ENCODE data around the gene IFT20. TPM values are rescaled to one million over a fixed set of nuclear protein-coding genes. Genes with fewer than 3 reads are reported as not detected.

IFT20 gene
- total RNA-seq, 1 experiment from 2014 or later: 21.0 TPM

DNA sequence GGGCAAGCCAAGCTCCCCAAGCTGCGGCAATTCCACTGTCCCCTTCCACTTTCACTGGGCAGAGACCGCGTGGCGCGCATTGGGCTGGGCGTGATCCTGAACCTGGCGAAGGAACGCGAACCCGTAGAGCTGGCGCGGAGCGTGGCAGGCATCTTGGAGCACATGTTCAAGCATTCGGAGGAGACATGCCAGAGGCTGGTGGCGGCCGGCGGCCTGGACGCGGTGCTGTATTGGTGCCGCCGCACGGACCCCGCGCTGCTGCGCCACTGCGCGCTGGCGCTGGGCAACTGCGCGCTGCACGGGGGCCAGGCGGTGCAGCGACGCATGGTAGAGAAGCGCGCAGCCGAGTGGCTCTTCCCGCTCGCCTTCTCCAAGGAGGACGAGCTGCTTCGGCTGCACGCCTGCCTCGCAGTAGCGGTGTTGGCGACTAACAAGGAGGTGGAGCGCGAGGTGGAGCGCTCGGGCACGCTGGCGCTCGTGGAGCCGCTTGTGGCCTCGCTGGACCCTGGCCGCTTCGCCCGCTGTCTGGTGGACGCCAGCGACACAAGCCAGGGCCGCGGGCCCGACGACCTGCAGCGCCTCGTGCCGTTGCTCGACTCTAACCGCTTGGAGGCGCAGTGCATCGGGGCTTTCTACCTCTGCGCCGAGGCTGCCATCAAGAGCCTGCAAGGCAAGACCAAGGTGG lies 46.0 kb upstream of the IFT20 start:
- peaks cover 4 to 10% of the 10 kb centered on the region in 2 experiments; a peak in 3 of 4 replicates for H3K4me1 Mint-ChIP-seq
- no peaks in the 10 kb centered on the region for H3K4me1 ChIP-seq (ENCODE audit: insufficient read depth, low read length)
- no peak overlapping the region for H3K23ac ChIP-seq (ENCODE audit: insufficient read length, low read depth, low read length)
- H3K4me3 Mint-ChIP-seq: peak overlapping the region in 1 of 2 experiments; percentile 41; a peak in 2 of 5 replicates
- no peak overlapping the region for H3K27ac Mint-ChIP-seq
- H3K79me1 ChIP-seq (ENCODE audit: insufficient read depth, low read depth, low read length, poor library complexity, severe bottlenecking): no peaks in the 10 kb centered on the region
- H3K23me2 ChIP-seq (ENCODE audit: insufficient read length, low read depth, low read length, poor library complexity, severe bottlenecking): peaks cover 12% of the 10 kb centered on the region
- no peak overlapping the region for H2AFZ ChIP-seq (ENCODE audit: low read length)
- H3K9me3 ChIP-seq (ENCODE audit: control insufficient read depth, low read depth, low read length): no peaks in the 10 kb centered on the region
- no peak overlapping the region for H2BK15ac ChIP-seq (ENCODE audit: low read depth, low read length)
- H3K18ac ChIP-seq (ENCODE audit: insufficient read length, low read depth, low read length): no peak overlapping the region
- no peak overlapping the region for H4K5ac ChIP-seq (ENCODE audit: insufficient read length, low read depth, low read length)
- no peak overlapping the region for H3K14ac ChIP-seq (ENCODE audit: insufficient read depth, low read length)
- no peak overlapping the region for H2AK5ac ChIP-seq (ENCODE audit: insufficient read length, low read length)
- H3K4me2 ChIP-seq (ENCODE audit: insufficient read depth, insufficient read length, low read length): no peak overlapping the region
- WGBS (ENCODE audit: extremely low coverage, insufficient read length, low lambda C conversion rate): no CpG with 5 or more reads among the region's 72 CpGs
- H3K79me2 ChIP-seq (ENCODE audit: insufficient read depth, low read length): no peaks in the 10 kb centered on the region
- H3T11ph ChIP-seq (ENCODE audit: low read length): no peak overlapping the region
- H4K91ac ChIP-seq (ENCODE audit: insufficient read length, low read depth, low read length): no peak overlapping the region
- H2BK5ac ChIP-seq (ENCODE audit: insufficient read length, low read length): no peak overlapping the region
- no peak overlapping the region for H4K8ac ChIP-seq (replicated peaks; ENCODE audit: insufficient read length, low read depth, low read length)
- H2BK12ac ChIP-seq (ENCODE audit: insufficient read length, low read depth, low read length): no peak overlapping the region
- no peak overlapping the region for H3K9ac ChIP-seq (ENCODE audit: extremely low read depth, insufficient read length, low read length)
- H3K27me3 Mint-ChIP-seq (ENCODE audit: low read depth): peaks cover 90% of the 10 kb centered on the region
- TF ChIP-seq, protein P1, sequence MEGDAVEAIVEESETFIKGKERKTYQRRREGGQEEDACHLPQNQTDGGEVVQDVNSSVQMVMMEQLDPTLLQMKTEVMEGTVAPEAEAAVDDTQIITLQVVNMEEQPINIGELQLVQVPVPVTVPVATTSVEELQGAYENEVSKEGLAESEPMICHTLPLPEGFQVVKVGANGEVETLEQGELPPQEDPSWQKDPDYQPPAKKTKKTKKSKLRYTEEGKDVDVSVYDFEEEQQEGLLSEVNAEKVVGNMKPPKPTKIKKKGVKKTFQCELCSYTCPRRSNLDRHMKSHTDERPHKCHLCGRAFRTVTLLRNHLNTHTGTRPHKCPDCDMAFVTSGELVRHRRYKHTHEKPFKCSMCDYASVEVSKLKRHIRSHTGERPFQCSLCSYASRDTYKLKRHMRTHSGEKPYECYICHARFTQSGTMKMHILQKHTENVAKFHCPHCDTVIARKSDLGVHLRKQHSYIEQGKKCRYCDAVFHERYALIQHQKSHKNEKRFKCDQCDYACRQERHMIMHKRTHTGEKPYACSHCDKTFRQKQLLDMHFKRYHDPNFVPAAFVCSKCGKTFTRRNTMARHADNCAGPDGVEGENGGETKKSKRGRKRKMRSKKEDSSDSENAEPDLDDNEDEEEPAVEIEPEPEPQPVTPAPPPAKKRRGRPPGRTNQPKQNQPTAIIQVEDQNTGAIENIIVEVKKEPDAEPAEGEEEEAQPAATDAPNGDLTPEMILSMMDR (conservative IDR thresholded peaks at IDR 0.05): peak; percentile 83
- H3K56ac ChIP-seq (ENCODE audit: insufficient read length, low read depth, low read length): no peak overlapping the region
- H3K27me3 ChIP-seq (ENCODE audit: insufficient read depth, low read length): peaks cover 13% of the 10 kb centered on the region; the same call in 1 of the 2 replicates
- H3K4ac ChIP-seq (ENCODE audit: low read depth, low read length): no peak overlapping the region
- H3K36me3 Mint-ChIP-seq (ENCODE audit: insufficient read depth in 1 of 3, low read depth in 3 of 3): no peaks in the 10 kb centered on the region; a peak in 1 of 7 replicates
- no peak overlapping the region for H2BK120ac ChIP-seq (ENCODE audit: low read depth, low read length, poor library complexity, severe bottlenecking)
- DNase-seq: peak; percentile 92
- no peak overlapping the region for H3K27ac ChIP-seq (ENCODE audit: insufficient read length, low read depth, low read length)
- H3K9me3 Mint-ChIP-seq: no peaks in the 10 kb centered on the region; a peak in 1 of 5 replicates
- H2BK20ac ChIP-seq (ENCODE audit: low read depth, low read length, poor library complexity, severe bottlenecking): no peak overlapping the region
- no peaks in the 10 kb centered on the region for H4K20me1 ChIP-seq (ENCODE audit: control insufficient read depth, insufficient read depth, insufficient read length)
